ENCODE results near the gene RBM44.

- TF ChIP-seq EZH2 (IDR thresholded peaks at IDR 0.05; ENCODE audit: insufficient read depth, poor library complexity, severe bottlenecking) (no peak), EZH2phosphoT487 (IDR thresholded peaks at IDR 0.05; ENCODE audit: insufficient read depth, low read depth) (no peak)
These were observed 40.4 kb upstream of the RBM44 start for GRCh38 chr2:237758185-237758584.
